Pulmonary artery endothelial cell (primary cell): ENCODE results near the gene RPS6KL1. TPM values are rescaled to one million over a fixed set of nuclear protein-coding genes. Genes with fewer than 3 reads are reported as not detected.

Experiments
- DNase-seq: peaks from one replicate; pipeline ENCODE4 v3.0.0-alpha.2; 2011; ENCODE audit warnings: low read depth, low spot score
- total RNA-seq: library from RNA; depleted of rRNA; stranded (reverse); fragments of >200 nt; gene quantifications from 2 replicates; pipeline ENCODE4 v1.2.3, GENCODE V29; 2014

The RPS6KL1 gene
- total RNA-seq, 1 donor from 2014 or later = 14.8 TPM

DNA sequence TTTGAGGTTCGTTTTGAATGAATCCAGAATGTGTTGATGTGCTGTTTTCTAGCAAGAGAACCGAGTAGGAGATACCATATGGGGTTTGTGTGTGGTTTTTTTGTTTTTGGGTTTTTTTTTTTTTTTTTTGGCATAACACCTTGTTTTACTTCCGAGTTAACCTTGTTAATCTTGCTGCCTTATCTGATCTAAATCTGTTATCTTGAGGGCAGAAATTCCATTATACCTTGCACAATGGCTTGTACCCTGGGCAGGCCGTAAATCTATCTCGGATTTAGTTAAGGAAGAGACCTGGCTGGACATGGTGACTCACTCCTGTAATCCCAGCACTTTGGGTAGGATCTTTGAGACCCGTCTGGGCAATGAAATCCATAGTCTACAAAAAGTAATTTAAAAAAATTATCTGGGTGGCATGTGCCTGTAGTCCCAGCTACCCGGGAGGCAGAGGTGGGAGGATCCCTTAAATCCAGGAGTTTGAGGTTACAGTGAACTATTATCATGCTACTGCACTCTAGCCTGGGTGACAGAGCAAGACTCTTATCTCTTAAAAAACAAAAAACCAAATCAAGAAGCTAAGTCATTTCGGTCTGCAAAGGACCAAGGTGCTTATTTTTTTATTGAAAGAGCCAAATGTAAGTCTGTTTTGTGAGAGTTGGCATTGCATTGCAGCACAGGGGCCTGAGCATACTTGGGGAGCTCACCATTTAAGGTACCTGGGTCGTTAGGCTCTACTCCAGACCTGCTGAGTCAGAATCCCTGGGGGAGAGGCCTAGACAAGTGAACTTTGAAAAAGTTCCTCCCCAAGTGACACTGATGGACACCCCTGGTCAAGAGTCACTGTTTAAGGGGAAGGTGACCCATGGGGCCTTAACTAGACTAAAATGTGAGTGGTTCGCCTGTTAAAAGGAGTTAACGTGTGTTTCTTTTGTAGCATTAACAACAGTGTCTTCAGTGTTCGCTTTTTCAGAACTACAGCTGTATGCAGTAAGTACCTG lies 34.6 kb downstream of the RPS6KL1 start:
- DNase-seq = no peak

DNA sequence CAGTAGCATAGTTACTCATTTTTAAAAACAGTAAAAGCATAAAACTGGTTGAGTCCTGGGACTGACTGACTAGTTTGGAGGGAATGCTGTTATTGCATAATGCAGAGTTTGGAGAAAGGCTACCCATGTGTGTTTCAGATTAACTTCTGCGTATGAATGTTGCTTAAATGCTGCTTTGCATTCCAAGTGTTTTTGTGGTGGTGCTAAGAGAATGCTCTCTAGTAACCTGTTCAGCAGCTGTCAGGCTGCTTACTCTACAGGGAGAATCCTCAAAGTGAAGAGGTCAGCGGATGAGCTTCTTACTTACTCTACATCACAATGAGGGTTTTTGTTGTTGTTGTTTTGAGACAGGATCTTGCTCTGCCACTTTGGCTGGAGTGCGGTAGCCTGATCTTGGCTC lies 37.1 kb downstream of the RPS6KL1 start:
- no peak for DNase-seq

GRCh38 chr14:74882103-74882920 lies 40.7 kb downstream of the RPS6KL1 start:
- DNase-seq = no peak

DNA sequence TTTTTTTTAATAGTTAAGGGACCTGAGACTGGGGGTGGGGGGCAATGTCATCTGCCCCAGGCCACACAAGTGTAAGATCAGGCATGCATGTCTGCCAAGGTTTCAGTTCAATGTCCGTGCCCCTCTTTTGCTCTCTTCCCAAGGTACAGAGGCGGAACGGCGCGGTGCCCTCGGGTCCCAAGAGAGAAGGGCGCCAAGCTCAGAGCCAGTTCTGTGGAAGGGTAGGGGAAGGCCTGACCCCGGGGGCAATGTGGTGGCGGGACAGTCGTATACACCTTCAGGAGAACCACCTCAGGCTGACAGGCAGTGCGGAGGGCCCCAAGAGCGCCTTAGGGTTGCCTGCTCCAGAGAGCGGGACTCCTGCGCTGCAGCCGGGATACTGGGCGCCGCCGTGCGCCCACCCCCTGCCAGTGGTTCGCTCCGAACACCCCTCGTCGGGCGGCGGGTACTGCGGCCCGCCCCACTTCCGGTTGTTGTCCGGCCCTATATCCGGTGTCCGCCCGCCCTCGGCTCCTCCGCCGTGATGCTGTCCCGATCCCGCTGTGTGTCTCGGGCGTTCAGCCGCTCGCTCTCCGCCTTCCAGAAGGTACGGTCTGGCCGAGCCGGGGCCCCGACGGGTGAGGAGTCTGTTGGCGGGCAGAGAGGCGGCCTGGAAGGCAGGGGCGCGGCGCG lies 41.5 kb downstream of the RPS6KL1 start, which contains the start of gene DLST:
TSS of gene DLST (plus strand) at position 486 of the 672 bp plus-strand sequence. CDS start at position 524, 38 bp downstream.
- peak; percentile 53 for DNase-seq

DNA sequence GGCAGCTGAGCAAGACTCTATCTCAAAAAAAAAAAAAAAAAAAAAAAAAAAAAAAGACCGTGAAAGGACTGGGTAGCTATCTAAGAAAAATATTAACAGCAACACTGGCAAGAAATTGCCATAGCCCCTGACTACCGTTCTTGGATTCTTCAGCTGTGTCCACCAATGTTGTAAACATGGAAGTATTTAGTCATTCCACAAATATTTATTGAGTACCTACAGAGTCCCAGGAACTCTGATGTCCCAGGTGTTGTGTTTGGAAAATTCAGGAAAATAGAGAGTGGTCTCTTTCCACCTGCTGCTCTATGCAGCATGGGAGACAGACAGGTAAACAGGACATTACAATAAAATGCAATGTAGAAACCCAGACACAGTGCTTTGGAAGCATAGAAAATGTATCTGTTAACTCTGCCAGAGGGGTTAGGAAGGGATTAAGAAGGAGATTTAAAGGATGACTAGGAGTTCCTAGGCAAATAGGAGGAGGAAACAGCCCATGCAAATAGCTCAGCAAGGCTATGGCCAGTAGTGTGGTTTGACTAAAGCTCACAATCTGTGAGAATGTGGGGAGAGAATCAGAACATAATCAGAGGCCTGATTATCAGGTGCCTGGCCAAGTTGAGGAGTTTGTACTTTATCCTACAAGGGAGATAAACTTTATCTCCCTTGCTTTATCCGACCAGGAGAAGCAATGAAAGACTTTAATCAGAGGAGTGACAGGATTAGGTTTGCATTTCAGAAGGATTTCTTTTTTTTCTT lies 43.5 kb downstream of the RPS6KL1 start:
- no peak for DNase-seq

- no peak for DNase-seq
Observed at GRCh38 chr14:74875941-74876913, 46.8 kb downstream of the RPS6KL1 start, which contains the start of gene PROX2. PROX2 (minus strand) TSS chr14:74876145; CDS start chr14:74863834, 12,311 bp downstream.

DNA sequence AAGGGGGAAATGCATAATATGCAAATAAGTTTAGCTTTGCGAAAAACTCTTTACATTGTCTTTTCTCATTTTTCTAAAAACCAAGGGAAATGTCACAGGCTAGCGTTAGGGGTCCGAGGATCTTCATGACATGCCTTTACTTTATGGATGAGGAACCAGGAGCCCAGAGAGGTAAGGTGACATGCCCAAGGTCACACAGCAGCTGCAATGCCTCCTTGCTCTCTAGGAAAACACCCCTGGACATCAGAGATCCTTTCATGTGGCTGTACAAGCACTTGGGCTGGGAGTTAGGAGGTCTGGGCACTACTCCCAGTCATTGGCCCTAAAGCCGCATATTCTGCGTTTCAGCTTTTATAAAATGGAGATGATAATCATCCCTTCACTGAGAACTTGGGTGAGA lies 47.9 kb downstream of the RPS6KL1 start:
- no peak for DNase-seq

- no peak for DNase-seq
Observed at GRCh38 chr14:74871819-74872218, 51.2 kb downstream of the RPS6KL1 start.

DNA sequence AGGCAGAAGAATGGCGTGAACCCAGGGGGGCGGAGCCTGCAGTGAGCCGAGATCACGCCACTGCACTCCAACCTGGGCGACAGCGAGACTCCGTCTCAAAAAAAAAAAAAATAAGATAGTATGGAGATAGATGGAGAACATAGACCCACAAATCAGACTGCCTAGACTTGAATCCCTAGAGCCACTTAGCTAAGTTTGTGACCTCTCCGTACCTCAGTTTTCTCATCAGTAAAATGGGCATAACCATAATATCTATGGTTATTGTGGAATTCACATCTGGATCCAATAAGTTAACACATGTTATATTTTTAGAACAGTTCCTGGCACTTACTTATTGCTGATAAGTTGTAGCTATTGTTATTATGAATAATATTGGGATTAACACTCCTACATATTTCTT lies 54.3 kb downstream of the RPS6KL1 start:
- DNase-seq = no peak

- DNase-seq = no peak
Observed at GRCh38 chr14:74867673-74868072, 55.4 kb downstream of the RPS6KL1 start.

DNA sequence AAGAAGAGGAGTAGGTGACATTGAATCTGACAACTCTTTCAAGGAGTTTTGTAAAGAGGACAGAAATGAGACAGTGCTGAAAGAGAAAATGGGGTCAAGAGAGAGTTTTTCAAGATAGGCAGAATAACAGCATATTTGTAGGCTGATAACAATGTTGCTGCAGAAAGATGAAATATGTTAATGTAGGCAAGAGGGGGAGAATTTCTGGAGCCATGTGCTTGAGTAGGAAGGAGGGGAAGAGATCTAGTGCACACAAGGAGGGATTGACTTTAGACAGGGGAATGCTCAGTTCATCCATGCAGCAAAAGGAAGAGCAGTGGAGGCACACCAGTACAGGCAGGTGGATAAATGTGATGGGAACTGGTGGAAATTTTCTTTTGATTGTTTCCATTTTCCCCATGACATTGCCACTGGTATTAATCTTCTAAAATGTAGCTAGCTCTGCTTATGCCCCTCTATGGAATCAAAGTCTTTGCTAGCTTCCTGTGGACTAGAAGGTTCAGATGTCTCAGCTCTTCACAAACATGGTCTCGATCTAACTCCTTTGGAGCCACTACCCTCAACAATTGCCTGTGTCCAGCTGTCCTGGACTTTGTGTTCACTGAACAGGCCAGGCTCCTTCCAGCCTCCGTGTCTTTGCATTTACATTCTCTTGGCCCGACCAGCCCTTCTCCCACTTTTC lies 56.2 kb downstream of the RPS6KL1 start:
- no peak for DNase-seq

GRCh38 chr14:74865156-74865555 lies 57.9 kb downstream of the RPS6KL1 start:
- DNase-seq = no peak

DNA sequence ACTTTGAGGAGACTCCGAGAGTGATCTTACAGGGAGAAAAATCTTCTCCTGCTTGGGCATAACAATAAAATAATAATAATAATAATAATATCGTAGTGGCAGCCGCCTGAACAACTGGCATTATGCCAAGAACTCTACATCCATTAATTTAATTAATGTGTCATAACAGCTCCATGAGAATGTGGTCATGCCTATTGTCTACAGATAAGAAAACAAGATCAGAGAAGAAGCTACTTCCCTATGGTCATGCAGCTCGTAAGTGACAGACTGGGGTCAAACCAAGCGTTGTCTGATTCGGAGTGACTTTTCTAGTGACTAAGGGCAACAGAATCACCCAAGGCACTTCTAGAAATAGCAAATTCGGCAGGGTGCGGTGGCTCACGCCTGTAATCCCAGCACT lies 58.9 kb downstream of the RPS6KL1 start:
- no peak for DNase-seq

- DNase-seq = no peak
Observed at GRCh38 chr14:74863274-74863673, 59.8 kb downstream of the RPS6KL1 start.

DNA sequence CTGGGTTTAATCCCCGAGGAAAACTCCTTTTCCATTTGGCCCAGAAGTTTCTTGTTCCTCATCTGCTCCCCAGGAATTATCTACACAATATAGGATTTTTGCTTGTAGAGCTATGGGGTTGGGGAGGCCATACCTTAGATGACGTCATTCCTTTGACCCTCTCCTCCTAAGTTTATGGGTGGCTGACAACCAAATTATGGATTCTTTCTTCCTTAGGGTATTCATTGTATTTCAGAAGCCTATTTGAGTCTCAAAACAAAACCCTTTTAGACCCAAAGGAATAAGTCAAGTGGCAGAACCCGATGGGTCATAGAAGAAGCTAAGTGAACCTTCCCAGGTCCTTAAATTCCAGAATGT lies 61.3 kb downstream of the RPS6KL1 start:
- no peak for DNase-seq

- peak; percentile 41 for DNase-seq
Observed at GRCh38 chr14:74860899-74861733, 61.9 kb downstream of the RPS6KL1 start.

- DNase-seq = no peak
Observed at GRCh38 chr14:74859757-74860552, 63.1 kb downstream of the RPS6KL1 start.
